Measurements from ENCODE around the gene ACOXL. TPM values are rescaled to one million over a fixed set of nuclear protein-coding genes. Genes with fewer than 3 reads are reported as not detected.

The ACOXL gene
- total and polyA plus RNA-seq, 9 of the 15 experiments (the other 6 are each of a cell fraction or from before 2014, with no cell fraction given): 0.31 to 0.56 TPM; not detected in 7

GRCh38 chr2:111121028-111121827 is 388.9 kb downstream of the ACOXL start (continued):
- TF ChIP-seq, protein P1, sequence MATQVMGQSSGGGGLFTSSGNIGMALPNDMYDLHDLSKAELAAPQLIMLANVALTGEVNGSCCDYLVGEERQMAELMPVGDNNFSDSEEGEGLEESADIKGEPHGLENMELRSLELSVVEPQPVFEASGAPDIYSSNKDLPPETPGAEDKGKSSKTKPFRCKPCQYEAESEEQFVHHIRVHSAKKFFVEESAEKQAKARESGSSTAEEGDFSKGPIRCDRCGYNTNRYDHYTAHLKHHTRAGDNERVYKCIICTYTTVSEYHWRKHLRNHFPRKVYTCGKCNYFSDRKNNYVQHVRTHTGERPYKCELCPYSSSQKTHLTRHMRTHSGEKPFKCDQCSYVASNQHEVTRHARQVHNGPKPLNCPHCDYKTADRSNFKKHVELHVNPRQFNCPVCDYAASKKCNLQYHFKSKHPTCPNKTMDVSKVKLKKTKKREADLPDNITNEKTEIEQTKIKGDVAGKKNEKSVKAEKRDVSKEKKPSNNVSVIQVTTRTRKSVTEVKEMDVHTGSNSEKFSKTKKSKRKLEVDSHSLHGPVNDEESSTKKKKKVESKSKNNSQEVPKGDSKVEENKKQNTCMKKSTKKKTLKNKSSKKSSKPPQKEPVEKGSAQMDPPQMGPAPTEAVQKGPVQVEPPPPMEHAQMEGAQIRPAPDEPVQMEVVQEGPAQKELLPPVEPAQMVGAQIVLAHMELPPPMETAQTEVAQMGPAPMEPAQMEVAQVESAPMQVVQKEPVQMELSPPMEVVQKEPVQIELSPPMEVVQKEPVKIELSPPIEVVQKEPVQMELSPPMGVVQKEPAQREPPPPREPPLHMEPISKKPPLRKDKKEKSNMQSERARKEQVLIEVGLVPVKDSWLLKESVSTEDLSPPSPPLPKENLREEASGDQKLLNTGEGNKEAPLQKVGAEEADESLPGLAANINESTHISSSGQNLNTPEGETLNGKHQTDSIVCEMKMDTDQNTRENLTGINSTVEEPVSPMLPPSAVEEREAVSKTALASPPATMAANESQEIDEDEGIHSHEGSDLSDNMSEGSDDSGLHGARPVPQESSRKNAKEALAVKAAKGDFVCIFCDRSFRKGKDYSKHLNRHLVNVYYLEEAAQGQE (IDR thresholded peaks at IDR 0.05; ENCODE audit: borderline replicate concordance): no peak
- TF ChIP-seq, protein P1 (CRISPR knock-in tag; IDR thresholded peaks at IDR 0.05; ENCODE audit: low read depth): no peak
- no peak for TF ChIP-seq ZNF212 (CRISPR knock-in tag; IDR thresholded peaks at IDR 0.05)
- TF ChIP-seq POLR2G (IDR thresholded peaks at IDR 0.05; ENCODE audit: low read depth, low read length): no peak; the same call in none of the 2 replicates
- no peak for TF ChIP-seq RFX5 (IDR thresholded peaks at IDR 0.05; ENCODE audit: low read depth, low read length)
- TF ChIP-seq ZNF143 (CRISPR knock-in tag; IDR thresholded peaks at IDR 0.05): peak; percentile 32; the same call in 1 of the 2 replicates
- TF ChIP-seq POLR2AphosphoS2 (IDR thresholded peaks at IDR 0.05; ENCODE audit: low read length): no peak
- TF ChIP-seq, protein P2, sequence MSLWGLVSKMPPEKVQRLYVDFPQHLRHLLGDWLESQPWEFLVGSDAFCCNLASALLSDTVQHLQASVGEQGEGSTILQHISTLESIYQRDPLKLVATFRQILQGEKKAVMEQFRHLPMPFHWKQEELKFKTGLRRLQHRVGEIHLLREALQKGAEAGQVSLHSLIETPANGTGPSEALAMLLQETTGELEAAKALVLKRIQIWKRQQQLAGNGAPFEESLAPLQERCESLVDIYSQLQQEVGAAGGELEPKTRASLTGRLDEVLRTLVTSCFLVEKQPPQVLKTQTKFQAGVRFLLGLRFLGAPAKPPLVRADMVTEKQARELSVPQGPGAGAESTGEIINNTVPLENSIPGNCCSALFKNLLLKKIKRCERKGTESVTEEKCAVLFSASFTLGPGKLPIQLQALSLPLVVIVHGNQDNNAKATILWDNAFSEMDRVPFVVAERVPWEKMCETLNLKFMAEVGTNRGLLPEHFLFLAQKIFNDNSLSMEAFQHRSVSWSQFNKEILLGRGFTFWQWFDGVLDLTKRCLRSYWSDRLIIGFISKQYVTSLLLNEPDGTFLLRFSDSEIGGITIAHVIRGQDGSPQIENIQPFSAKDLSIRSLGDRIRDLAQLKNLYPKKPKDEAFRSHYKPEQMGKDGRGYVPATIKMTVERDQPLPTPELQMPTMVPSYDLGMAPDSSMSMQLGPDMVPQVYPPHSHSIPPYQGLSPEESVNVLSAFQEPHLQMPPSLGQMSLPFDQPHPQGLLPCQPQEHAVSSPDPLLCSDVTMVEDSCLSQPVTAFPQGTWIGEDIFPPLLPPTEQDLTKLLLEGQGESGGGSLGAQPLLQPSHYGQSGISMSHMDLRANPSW (CRISPR knock-in tag; IDR thresholded peaks at IDR 0.05): 0 out of 2 replicates have a peak, but pooled peaks have one; percentile 16
- TF ChIP-seq, protein P3, sequence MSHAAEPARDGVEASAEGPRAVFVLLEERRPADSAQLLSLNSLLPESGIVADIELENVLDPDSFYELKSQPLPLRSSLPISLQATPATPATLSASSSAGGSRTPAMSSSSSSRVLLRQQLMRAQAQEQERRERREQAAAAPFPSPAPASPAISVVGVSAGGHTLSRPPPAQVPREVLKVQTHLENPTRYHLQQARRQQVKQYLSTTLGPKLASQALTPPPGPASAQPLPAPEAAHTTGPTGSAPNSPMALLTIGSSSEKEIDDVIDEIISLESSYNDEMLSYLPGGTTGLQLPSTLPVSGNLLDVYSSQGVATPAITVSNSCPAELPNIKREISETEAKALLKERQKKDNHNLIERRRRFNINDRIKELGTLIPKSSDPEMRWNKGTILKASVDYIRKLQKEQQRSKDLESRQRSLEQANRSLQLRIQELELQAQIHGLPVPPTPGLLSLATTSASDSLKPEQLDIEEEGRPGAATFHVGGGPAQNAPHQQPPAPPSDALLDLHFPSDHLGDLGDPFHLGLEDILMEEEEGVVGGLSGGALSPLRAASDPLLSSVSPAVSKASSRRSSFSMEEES (CRISPR knock-in tag; IDR thresholded peaks at IDR 0.05): no peak
- TF ChIP-seq FUS (optimal IDR thresholded peaks at IDR 0.05; ENCODE audit: low read depth, low read length): no peak
- TF ChIP-seq THAP7 (CRISPR knock-in tag; IDR thresholded peaks at IDR 0.05): no peak
- TF ChIP-seq SRSF9 (IDR thresholded peaks at IDR 0.05; ENCODE audit: borderline replicate concordance, low read depth, low read length): no peak
- TF ChIP-seq ZNF232 (CRISPR knock-in tag; IDR thresholded peaks at IDR 0.05): no peak

All from K562 (cell line).